Keratinocyte (primary cell): ENCODE measurements around the gene GDPD5.

Experiments
- CTCF ChIP-seq, 3 experiments: IDR thresholded peaks in 1 of 3; conservative IDR thresholded peaks in 1 of 3; optimal IDR thresholded peaks in 1 of 3; 2 replicates in 2 of 3; 3 replicates in 1 of 3; pipeline versions ENCODE3 to v1.5.1; 2011; ENCODE audit warnings: low read length in 3 of 3, mild to moderate bottlenecking in 3 of 3, moderate library complexity in 2 of 3, control low read depth in 1 of 3, inconsistent platforms in 1 of 3; ENCODE audit not compliant: insufficient read depth in 2 of 3; ENCODE audit errors: extremely low read depth in 1 of 3
- EZH2 ChIP-seq: IDR thresholded peaks from one replicate; pipeline ENCODE4 v1.6.1; 2012; ENCODE audit warnings: inconsistent platforms, mild to moderate bottlenecking, low read length, moderate library complexity

- no peak for TF ChIP-seq CTCF (optimal IDR thresholded peaks at IDR 0.05 in 1 of 3, IDR thresholded peaks at IDR 0.05 in 1 of 3, conservative IDR thresholded peaks at IDR 0.05 in 1 of 3; ENCODE audit: extremely low read depth in 1 of 3, insufficient read depth in 2 of 3, low read length in 3 of 3)
- no peak for TF ChIP-seq EZH2
These were observed 45.3 kb downstream of the GDPD5 start for GRCh38 chr11:75480185-75481175.
